Activated naive CD4-positive, alpha-beta T cell (primary cell): ENCODE data around the gene MEPCE.
"Not testable (repeated sequence)": the region's sequence is repeated elsewhere in the genome, so short reads cannot be mapped to it uniquely, and the experiment has no call there.

Experiments
- DNase-seq, 4 experiments: peaks; one replicate each; lab custom pipeline; 2025; lab: John Stamatoyannopoulos, UW

The MEPCE gene

GRCh38 chr7:100433592-100434296, 4.1 kb downstream of the MEPCE start:
- DNase-seq = no peak

DNA sequence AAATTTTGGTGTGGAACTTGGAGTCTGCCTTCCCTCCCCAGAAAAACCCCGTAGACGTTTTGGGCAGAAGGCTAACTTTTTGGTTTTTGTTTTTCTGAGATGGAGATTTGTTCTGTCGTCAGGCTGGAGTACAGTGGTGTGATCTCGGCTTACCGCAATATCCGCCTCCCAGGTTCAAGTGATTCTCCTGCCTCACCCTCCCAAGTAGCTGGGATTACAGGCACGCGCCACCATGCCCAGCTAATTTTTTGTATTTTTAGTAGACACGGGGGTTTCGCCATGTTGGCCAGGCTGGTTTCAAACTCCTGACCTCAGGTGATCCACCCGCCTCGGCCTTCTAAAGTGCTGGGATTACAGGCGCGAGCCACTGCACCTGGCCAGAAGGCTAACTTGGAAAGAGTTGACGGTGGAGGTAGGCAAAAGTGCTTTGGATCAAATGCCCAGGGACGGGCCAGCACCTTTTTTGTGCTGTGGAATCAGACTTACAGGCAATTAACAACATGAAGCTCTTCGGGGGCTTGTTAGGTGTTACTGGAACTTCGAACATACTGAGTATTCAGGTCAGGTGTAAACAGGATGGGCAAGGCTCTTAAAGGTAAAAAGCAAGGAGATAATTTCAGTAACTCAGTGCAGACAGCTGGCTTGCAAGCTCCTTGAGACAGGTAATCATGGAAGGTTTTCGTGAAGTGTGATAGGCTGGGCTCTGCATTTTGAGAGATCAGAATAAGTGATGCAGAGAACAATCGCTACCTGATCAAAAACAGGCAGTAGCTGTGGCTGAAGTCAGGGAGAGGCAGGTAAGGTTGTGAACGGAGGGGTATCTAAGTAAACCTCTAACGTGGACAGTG, 4.9 kb downstream of the MEPCE start:
- DNase-seq = no peak

DNA sequence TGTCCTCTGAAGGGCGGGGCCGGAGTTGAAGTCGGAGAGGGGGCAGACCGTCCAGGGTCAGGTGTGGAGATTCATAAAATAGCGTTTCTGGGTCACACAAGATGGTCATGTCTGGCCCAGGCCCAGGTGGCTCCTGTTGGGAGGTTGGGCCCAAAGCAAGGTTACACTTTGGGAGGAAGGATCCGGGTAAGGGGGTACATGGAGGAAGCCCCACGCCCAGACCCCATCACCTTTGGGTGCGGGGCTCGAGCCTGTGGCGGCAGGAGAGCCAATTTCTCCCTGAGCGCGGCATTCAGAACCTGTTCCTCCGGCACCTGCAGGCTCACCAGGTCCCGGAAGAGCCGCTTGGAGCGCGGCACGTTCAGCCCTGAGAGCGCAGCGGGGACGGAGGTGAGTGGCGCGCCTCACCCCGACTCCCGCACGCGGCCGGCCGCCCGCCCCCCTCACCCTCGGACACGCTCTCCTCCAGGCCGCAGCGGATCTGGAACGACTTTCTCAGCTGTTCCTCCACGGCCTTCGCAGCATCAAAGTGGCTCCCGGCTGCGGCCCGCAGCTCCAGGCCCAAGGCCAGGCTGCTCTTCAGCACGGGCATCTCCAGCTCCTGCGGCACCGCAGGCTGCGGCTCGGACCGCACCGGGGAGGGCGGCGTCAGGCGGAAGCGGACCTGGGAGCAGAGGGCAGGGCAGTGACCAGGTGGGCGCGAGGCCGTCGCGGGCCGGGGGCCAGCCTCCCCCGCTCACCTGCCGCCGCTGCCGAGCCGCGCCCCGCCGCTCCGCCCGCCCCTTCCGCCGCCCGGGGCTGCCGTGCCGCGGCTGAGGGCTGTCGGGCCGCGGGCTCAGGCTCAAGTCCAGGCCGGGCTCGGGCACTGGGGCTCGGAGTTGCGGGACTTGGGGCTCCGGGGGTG, 6.0 kb downstream of the MEPCE start:
- DNase-seq = peak in 2 of 4 experiments; percentile 32 to 48

GRCh38 chr7:100437150-100438100, 7.8 kb downstream of the MEPCE start:
- DNase-seq = no peak

DNA sequence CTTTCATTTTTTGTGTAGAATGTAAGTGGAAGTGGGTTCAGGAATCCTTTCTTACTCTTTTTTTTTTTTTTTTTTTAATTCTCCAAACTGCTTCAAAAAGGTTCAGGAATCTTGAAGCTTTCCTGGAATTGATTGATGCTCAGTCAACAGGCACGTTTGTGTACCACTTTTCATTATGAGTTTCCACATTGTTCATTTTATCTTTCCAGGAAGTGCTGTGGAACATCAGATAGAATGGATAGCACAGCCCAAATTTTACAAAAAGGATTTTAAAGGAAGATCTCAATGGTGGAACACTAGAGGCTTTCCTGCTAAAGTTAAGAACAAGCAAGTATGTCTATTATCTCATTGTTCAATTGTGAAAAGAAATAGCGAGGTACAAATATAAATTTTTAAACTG, 8.5 kb downstream of the MEPCE start:
- DNase-seq = no peak

DNA sequence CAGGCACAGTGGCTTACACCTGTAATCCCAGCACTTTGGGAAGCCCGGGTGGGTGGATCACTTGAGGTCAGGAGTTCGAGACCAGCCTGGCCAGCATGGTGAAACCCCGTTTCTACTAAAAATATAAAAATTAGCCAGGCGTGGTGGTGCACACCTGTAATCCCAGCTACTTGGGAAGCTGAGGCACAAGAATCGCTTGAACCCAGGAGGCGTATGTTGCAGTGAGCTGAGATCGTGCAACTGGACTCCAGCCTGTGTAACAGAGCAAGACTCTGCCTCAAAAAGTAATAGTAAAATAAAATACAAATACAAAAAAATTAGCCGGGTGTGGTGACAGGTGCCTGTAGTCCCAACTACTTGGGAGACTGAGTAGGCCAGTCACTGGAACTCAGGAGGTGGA, 9.1 kb downstream of the MEPCE start:
- DNase-seq = not testable (repeated sequence)

GRCh38 chr7:100439244-100439643, 9.6 kb downstream of the MEPCE start:
- not testable (repeated sequence) for DNase-seq

DNA sequence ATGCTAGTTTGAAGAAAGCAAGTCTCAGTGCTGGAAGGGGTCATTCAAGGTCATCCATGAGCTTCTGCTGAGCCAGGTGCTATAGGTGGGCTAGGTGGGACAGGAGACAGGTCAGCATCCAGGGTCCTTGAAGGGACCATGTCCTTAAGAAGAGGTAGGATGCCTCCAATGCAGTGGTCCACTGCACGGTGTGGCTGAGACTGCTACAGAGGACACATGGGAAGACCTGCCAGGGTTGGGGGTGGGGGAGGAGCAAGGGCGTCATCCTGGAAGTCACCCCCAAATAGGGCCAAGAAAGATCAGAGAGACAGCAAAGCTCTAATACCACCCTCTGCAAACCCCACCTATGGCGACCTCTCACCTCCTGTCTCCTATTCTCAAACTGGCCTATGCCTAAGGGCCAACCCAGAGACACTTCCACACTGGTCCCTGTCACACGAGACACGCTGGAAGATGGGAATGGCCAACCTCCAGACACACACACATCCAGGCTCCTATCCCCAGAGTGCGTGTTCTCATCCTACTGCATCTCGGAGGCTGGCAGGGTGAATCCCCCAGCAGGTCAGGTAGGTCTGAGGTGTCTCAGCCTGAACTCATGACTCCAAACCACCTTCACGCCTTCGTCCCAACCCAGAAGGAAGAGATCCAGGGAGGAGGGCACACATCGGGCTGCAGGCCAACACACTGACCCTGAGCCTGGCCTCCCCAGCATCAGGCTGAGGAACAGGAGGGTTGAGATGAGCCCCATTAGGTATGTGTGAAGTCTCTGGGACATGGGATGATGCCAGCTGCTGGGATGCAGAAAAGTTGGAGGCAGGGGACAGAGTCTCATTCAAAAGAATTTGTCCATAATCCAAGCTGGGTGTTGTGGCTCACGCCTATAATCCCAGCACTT, 12.3 kb downstream of the MEPCE start:
- DNase-seq = no peak

DNA sequence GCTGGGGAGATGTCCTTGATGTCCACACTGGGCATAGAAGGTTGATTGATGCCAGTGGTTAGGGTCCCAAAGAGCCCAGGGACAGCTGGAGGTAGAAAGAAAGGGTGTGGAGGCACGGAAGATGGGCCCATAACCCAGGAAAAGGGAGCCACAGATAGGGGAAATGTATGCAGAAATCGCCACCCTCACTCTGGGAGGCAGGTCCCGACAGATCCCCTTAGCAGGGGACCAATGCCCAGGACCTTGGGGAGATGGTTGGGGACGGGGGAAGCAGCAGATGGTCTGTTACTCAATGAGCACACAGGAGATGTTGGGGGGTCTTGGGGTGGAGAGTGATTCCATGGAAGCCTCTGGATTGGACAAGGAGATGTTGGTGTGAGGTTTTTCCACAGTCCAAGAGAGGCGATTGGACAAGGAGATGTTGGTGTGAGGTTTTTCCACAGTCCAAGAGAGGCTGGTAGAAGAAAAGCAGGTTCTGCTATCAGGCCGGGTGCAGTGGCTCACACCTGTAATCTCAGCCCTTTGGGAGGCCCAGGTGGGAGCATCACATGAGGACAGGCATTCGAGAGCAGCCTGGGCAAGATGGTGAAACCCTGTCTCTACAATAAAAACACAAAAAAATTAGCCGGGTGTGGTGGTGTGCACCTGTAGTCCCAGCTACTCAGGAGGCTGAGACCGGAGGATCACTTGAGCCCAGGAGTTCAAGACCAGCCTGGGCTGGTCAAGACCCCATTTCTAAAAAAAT, 13.6 kb downstream of the MEPCE start:
- no peak for DNase-seq

DNA sequence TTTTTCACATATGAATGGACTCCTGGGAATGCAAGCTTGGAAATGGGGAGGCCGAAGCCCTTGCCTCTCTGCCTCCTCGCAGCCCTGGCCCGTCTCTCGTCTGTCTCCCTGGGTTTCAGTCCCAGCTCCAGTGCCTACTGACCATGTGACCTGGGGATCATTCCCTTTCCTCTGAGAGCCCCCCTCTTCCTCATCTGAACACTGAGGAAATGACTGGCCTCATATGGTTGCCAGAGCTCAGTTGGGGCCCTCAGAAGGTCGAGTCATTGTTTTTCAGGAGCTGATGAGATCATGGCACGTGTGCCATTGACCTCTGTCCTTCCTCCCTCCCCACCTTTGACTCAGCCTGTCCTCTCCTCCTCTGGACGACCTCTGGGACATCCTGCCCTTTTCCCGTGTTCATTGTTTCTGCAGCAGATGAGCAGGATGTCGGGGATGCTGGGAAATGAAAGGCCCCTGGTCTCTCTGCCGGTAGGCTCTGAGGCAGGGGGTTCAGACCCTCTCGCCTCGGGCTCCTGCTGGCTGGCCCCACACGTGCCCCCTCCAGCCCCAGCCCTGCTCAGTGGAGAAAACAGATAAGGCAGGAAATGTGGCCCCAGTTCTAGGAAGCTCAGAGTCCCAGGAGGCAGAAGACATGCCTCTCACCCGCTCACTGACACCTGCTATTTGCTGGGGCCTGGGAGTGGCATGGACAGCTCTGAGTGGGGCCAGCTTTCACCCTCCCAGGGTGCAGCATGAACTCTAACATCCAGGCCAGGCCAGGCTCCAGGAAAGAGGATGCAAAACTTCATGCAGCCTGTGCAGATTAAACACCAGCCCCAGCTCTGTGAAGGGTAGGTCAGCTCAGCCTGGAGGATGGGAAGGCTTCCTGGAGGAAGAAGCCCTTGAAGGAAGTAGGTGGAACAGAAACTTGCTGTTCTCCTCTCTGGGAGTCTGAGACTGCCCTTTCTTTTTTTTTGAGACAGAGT, 15.0 kb downstream of the MEPCE start:
- no peak for DNase-seq

GRCh38 chr7:100446040-100446439, 16.4 kb downstream of the MEPCE start:
- DNase-seq = no peak

- DNase-seq = not testable (repeated sequence)
These were observed 17.7 kb downstream of the MEPCE start for GRCh38 chr7:100447363-100447762.

DNA sequence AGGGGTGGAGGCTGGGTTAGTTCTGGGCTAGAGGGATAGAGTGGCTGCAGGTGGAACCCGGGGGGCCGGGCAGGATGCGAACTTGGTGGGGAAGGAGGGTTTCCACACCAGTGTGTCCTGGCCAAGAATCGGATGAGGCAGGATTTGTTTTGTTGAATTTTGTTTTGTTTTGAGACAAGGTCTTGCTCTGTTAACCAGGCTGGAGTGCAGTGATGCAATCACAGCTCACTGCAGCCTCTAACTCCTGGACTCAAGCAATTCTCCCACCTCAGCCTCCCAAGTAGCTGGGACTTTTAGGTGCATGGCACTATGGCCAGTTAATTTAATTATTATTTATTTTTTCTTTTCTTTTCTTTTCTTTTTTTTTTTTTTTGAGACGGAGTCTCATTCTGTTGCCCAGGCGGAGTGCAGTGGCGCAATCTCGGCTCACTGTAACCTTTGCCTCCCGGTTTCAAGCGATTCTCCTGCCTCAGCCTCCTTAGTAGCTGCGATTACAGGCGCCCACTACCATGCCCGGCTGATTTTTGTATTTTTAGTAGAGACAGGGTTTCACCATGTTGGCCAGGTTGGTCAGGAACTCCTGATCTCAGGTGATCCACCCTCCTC, 19.7 kb downstream of the MEPCE start:
- DNase-seq = no peak

GRCh38 chr7:100452513-100452912, 22.9 kb downstream of the MEPCE start:
- DNase-seq = no peak

DNA sequence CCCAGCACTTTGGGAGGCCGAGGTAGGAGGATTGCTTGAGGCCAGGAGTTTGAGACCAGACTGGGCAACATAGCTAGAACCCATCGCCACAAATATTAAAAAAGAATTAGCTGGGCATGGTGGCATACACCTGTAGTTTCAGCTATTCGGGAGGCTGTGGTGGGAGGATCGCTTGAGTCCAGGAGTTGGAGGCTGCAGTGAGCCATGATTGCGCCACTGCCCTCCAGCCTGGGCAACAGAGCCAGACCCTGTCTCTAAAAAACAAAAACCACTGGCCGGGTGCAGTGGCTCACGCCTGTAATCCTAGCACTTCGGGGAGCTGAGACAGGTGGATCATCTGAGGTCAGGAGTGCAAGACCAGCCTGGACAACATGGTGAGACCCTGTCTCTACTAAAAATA, 24.2 kb downstream of the MEPCE start:
- DNase-seq = not testable (repeated sequence)

- no peak for DNase-seq
These were observed 25.6 kb downstream of the MEPCE start for GRCh38 chr7:100455206-100455605.

DNA sequence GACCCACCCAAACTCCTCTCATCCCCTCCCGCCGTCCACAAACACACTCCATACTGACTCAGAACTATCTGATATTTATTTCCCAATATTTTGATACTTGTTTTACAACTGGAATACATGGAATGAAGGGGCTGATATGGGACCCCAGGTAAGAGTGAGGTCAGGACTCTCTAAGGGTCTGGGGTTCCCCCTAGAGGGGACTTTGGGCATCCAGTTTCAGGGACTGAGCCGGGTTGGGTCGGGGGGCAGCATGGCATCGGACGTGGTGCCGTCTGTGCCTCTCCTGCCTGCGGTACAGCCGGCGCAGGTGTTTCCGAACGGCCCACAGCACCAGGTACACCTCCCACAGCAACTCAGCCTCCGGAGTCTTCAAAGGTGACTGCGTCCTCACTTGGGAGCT, 26.9 kb downstream of the MEPCE start:
- DNase-seq = no peak

DNA sequence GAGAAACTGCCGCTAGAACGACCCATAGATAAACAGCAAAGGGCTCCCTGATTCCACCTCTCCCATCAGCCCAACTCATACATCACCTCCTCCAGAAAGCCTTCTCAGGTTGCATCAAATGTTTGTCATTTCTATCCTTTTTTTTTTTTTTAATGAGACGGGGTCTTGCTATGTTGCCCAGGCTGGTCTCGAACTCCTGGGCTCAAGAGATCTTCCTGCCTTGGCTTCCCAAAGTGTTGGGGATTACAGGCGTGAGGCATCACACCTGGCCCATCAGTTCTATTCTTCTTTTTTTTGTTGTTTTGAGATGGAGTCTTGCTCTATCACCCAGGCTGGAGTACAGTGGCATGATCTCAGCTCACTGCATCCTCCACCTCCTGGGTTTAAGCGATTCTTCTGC, 27.4 kb downstream of the MEPCE start:
- DNase-seq = no peak
